ENCODE results near the gene GRK5. TPM values are rescaled to one million over a fixed set of nuclear protein-coding genes. Genes with fewer than 3 reads are reported as not detected.

The GRK5 gene
- total RNA-seq, 1 experiment from 2014 or later, result 1.2 TPM

- WGBS (ENCODE audit: extremely low coverage, insufficient read length, low lambda C conversion rate), result no CpG with 5 or more reads among the region's 14 CpGs
- Histone ChIP-seq H3K9me3 (ENCODE audit: control insufficient read depth, low read depth, low read length) (no peaks in the 10 kb centered on the region), H3K27me3 (ENCODE audit: insufficient read depth, low read length) (no peaks in the 10 kb centered on the region), H4K20me1 (ENCODE audit: control insufficient read depth, insufficient read depth, insufficient read length) (no peaks in the 10 kb centered on the region), H2BK120ac (ENCODE audit: low read depth, low read length, poor library complexity, severe bottlenecking) (no peak overlapping the region), H2BK20ac (ENCODE audit: low read depth, low read length, poor library complexity, severe bottlenecking) (no peak overlapping the region), H3K79me2 (ENCODE audit: insufficient read depth, low read length) (no peaks in the 10 kb centered on the region), H2AFZ (ENCODE audit: low read length) (no peak overlapping the region), H3K56ac (ENCODE audit: insufficient read length, low read depth, low read length) (no peak overlapping the region), H3T11ph (ENCODE audit: low read length) (no peak overlapping the region), H3K4me1 (ENCODE audit: insufficient read depth, low read length) (no peaks in the 10 kb centered on the region), H2AK5ac (ENCODE audit: insufficient read length, low read length) (no peak overlapping the region), H3K23ac (ENCODE audit: insufficient read length, low read depth, low read length) (no peak overlapping the region), H4K91ac (ENCODE audit: insufficient read length, low read depth, low read length) (no peak overlapping the region), H2BK15ac (ENCODE audit: low read depth, low read length) (no peak overlapping the region), H3K23me2 (ENCODE audit: insufficient read length, low read depth, low read length, poor library complexity, severe bottlenecking) (no peaks in the 10 kb centered on the region), H2BK5ac (ENCODE audit: insufficient read length, low read length) (no peak overlapping the region), H3K9ac (ENCODE audit: extremely low read depth, insufficient read length, low read length) (no peak overlapping the region), H3K4ac (ENCODE audit: low read depth, low read length) (no peak overlapping the region), H3K18ac (ENCODE audit: insufficient read length, low read depth, low read length) (no peak overlapping the region), H3K4me2 (ENCODE audit: insufficient read depth, insufficient read length, low read length) (no peak overlapping the region), H3K79me1 (ENCODE audit: insufficient read depth, low read depth, low read length, poor library complexity, severe bottlenecking) (no peaks in the 10 kb centered on the region), H4K5ac (ENCODE audit: insufficient read length, low read depth, low read length) (no peak overlapping the region), H2BK12ac (ENCODE audit: insufficient read length, low read depth, low read length) (no peak overlapping the region), H3K27ac (ENCODE audit: insufficient read length, low read depth, low read length) (no peak overlapping the region), H4K8ac (replicated peaks; ENCODE audit: insufficient read length, low read depth, low read length) (no peak overlapping the region), H3K14ac (ENCODE audit: insufficient read depth, low read length) (no peak overlapping the region)
- no peaks in the 10 kb centered on the region for H3K9me3 Mint-ChIP-seq
- no peaks in the 10 kb centered on the region for H3K27me3 Mint-ChIP-seq (ENCODE audit: low read depth)
- no peaks in the 10 kb centered on the region for H3K36me3 Mint-ChIP-seq (ENCODE audit: insufficient read depth in 1 of 3, low read depth in 3 of 3)
- no peak for DNase-seq
- H3K4me1 Mint-ChIP-seq, result peaks cover 18 to 25% of the 10 kb centered on the region in 2 experiments
- H3K27ac Mint-ChIP-seq, result no peak overlapping the region
- H3K4me3 Mint-ChIP-seq, result no peak overlapping the region
- no peak for TF ChIP-seq CTCF (conservative IDR thresholded peaks at IDR 0.05)
Measured at GRCh38 chr10:119408969-119409371, 201.6 kb downstream of the GRK5 start.

Data from H9 (cell line).